ENCODE data around the gene PLEKHS1.

The PLEKHS1 gene

DNA sequence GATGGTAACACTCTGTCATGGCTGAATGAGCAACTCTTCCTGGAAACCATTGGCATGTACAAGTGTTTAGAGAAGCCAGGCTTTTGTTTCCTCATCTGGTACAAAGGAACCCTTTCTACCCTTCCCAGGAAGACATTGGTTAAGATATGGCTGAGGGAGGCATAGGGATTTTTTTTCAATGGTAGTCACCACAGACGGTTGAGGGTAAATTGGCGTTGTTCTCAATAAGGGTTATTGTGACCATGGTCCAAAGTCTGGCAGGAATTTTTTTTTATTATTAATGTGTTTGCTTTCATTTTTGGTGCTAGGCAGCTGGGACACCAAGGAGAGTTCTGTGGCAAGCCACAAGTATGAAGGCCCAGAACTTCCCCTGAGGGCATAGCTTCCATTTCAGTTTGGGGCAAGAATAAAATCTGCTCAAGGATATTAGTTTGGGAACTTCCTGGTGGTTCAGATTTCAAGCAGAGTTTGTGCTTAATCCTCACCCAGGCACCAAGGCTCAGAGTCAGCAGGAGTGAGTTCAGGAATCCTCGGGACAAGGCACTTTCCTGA lies at the start of gene PLEKHS1:
Gene PLEKHS1, plus strand, starts transcription at position 502 of the 552 bp plus-strand sequence. CDS start 3,596 bp downstream, outside the sequence.
- no peak for DNase-seq

DNA sequence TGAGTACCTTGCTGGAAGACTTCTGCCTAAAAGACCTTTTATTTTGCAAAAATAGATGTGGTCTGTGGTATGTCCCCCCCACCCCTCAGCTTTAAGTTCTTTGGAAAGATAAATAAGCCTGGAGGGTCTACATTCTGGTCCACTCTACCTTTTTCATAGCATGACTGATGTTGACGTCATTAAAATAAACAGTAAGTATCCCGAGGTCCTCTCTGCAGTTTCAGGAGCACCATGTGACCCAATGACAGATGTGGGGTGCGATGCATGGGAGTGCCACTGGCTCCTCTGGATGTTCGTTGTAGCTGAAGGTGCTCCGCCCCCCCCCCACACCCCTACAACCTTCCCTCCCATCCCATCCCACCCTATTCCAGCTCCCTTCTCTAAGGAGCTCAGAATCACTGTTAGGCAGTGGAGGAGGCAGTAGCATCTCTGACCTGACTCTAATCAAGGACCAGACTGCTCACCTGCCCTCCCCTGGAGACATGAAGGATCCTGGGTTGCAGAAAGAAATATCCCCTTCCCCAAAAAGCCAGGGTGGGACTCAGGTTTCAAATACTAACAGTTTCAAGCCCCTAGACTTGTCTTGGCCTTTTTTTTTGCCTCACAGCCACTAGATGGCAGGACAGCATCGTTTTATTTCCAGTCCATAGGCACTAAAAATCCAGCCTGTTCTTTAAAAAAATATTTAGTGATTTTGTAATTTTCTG lies 46.7 kb upstream of the PLEKHS1 start:
- DNase-seq: peak; percentile 26

DNA sequence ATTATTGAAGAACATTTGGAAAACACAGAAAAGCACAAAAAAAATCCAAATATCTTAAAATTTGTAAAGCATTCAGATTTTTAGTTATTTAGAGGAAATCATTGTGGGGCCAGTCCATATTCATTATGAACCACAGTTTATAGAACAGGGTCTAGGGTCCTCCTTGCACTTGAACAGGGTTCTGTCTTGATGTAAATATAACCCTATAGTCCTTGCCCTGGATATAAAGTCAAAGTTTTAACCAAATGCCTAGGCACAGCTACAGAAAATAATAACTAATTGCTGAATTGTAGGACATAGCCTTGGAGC lies 46.2 kb upstream of the PLEKHS1 start:
- no peak for DNase-seq

DNA sequence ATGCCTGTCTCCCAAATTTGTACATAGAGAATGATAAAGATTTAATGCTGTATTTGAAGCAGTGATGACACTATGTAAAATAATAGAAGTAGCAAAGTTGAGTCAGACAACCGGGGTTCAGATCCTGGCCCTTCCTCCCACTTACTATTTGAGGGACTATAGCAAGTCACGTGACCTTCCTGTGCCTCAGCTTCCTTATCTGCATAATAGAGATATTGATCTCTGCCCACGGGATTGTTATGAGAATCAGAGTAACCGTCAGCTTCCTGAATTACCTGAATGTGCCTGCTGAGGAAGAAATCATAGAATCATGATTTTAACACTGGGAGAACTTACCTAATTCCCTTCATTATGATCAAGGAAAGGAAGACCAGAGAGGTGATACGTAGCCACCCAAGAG lies 44.9 kb upstream of the PLEKHS1 start:
- no peak for DNase-seq

DNA sequence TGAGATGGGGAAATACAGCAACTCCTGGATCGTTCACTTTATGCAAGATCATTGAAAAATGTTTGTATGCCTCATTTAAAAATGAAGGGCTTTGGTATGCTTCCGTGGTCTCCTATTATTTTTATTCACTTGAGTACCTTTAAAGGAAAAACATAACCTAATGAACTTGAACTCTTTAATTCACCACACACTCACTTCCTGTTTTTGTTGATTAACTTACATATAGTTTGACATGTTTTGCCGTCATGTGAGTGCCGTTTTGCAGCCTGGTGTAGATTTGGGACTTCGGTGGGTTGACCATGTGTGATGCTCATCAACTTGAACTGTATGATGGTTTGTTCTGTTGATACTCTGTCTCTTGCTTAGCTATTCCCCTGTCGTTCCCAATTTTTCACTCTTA lies 42.8 kb upstream of the PLEKHS1 start:
- no peak for DNase-seq

DNA sequence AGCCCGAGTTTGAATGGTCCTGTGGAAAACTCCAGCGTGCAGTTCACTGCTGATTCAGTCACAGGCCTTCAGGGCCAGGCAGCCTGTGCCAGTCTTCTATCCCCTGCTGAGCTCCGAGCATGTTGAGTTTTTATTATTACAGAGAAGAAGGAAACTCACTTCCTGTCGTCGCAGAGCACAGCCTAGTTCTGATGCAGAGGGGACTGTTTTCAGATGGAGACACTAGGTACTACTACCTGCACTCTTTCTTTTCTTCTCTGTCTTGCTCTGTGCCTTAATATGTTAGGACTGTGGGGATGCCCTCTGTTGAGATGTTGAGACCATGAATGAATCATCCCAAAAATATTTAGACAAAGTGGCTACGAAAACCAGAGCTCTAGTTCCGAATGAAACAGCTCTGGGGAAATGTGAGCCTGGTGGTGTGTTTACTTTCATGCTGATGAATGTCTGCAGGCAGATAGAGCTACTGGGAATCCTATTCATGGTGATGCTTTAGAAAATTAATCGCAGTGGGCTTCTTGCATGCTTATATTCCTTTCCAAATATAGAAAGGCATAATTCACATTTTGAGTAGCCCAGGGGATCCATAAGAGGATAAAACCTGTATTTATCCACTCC lies 42.2 kb upstream of the PLEKHS1 start:
- no peak for DNase-seq

DNA sequence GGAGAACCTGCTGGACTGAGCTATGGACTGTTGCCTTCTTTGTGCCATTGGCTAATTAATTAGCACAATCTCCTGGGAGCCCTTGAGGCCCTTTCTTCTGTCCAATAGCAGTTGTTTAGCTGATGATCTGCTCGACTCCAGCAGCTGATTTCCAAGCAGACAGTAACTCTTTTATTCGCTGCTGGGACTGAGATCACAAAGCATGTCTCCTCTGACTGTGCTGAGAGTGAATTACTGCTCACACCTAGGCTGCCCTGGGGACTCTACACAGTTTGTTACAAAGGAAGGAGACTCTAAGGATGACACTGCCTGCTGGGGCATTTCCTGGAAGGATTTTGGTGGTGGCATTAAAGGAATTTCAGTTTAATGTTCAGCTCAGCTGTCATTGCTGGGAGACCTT lies 40.3 kb upstream of the PLEKHS1 start:
- DNase-seq: no peak

DNA sequence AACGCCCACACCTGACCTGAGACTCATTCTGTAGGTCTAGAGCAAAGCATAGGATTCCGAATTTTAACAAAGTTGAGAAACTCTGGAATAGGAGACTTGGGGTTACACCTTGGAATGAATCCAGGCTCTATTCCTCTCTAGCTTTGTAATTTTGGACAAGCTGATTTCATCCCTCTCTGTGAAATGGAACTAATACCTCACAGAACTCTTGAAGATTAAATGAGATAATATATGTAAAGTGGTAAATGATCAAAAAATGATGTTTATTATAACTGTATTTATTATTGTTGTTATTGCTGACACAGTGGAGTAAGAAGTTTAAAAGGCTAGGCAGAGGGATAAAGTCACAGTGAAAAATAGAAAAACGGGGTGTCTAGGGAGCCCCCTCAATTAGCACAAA lies 39.5 kb upstream of the PLEKHS1 start:
- no peak for DNase-seq

DNA sequence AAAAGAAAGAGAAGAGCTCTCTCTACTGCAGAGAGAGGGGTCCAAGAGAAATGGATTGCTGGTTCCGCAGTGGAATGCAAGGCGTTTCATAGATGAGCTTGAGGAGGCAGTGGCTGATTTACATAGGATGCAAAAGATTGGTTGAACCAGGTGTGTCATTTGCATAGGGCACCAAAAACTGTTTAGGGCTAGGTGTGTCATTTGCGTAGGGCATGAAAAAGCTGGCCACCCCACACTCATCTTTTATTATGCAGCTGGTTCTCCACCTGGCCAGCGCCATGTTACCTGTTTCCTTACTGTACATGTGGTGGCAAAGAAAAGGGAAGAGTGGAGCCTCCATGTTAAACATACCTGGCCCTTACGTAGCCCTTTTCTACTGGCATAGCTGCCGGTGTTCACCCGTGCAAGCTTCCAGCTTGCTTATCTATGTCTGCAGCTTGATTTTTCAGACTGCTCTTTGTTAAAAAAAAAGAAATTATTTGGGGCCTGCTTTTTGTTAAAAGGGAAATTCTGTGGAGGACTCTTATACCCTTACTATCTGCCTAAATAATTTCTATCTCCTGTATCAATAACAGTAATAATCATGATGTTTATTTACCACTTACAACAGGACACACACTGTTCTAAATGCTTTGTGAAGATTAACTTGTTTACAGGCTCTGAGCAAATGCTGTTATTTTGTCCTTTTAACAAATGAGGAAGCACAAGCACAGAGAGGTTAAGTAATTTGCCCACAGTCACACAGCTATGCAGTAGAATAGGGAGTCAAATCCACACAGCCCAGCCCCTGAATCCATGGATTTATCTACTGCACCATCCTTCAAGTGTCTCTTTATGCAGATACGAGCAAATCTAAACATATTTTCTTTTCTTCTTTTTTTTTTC lies 38.5 kb upstream of the PLEKHS1 start:
- DNase-seq: no peak

DNA sequence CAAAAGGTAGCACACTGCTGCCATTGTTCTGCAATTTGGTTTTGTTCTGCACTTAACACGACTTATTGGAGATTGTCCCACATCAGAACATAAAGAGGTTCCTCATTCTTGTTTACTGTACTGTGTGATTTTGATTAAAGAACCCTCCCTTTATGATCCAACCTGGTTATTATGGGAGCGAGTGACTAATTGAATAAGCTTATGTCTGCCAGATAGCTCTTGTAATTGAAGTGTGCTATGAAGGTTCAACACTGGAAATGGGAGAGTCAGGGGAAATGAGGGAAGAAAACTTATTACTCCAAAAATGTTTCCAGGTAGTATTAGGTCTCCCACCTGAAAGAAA lies 37.9 kb upstream of the PLEKHS1 start:
- DNase-seq: no peak

DNA sequence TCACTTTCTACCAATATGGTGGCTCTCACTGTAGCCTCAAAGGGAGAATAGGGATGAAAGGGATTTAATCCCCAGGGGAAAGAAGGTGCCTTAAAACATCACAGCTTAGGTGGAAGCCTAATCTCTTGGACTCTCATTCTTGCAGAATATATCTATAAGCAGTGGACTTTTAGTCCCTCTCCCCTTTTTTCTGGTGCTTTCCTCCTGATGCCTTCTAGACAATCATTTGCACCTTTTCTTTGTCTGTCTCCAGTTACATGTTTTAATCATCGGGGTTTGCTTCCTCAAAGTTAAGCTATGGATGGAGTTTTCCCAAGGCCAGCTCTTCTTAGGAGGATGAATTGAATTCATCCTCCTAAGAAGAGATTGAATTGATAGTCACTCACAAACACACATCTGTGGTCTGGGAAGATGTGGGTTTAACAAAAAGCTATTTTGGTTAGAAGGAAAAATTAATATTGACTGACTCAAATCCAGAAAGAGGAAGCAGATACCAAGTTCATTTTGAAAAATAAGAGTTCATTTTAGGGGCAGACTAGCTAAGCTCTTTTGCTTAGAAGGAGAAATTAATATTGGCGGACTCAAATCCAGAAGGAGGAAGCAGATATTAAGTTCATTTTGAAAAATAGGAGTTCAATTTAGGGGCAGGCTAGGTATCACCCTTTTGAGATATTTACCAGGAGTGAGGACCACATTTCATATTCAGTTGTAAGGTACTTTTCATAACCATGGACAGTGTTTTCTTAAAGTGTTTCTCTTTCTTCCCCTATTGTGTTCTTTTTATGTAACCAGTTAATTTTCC lies 35.2 kb upstream of the PLEKHS1 start:
- no peak for DNase-seq

DNA sequence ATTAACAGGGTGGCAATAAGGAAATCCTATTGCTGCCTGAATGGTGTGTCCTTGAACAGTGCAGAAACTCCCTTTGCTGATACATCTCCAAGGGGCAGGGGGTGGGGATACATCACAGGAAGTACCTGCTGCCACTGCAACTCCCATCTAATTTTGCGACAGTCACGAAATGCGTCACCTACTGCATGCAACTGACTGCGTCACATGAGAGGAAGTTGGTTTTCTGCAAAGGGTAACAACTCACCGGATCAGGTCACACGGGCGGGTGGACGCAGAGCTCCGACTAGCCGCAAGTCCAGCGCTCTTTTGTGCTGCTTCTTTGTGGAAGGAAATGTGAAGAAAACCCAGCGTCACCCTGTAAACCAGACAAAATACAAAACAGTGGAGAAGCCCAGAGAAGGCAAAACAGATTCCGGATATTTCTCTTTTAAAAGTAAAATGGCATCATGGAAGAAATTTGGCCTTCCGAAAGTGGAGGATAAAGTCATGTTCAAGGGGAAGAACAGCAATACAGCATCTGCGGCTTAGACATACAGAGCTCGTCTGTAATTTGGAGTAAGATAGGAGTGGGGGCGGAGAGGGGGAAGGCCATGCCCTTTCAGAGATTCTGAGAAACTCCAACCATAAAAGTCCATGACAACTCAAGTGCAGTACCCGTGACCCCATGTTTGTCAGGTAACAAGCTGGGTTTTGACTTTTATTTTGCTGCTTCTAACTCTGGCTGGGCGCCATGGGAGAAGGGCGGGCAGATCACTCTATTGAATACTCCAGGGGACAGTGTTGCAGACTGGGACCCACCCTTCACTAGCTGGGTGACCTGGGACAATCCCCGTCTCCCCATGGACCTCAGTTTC lies 32.3 kb upstream of the PLEKHS1 start:
- no peak for DNase-seq

DNA sequence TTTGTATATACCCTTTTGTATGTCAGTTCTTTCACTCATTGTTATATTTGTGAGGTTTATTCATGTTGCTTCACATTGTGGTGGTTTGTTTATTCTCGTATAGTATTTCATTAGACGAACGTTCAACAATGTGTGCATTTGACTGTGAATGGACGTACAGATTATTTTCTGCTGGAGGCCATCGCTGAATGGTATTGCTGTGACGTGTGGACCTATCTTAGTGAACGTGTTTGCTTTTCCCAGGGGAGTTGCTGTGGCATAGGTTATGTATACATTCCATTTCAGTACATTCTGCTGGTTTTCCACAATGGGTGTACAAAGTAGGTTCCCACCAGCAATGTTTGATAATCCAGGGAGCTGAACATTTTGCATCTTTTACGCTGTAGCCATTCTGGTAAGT lies 31.1 kb upstream of the PLEKHS1 start:
- DNase-seq: no peak

DNA sequence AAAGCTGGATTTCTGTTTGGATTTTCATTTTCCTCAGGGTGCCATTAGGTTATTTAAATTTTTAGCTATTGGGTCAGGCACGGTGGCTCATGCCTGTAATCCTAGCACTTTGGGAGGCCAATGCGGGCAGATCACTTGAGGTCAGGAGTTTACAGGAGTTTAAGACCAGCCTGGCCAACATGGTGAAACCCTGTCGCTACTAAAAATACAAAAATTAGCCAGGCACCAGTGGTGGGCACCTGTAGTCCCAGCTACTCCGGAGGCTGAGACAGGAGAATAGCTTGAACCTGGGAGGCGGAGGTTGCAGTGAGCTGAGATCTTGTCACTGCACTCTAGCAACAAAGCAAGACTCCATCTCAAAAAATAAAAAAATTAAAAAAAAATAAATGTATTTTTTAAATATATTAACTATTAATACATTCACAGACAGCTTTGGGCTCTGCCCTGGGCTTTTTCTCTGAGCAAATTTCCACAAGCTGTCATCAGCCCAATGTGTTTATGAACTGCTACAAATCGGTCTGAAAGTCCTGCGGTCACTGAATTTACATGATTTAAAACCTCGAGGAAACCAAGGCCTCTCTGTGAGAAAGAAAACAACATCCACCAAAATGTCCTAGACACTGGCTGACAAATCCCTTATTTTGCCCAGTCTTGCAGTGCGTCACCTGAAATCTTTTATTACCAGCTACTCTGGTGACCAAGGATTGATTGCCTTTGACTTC lies 19.2 kb upstream of the PLEKHS1 start:
- DNase-seq: no peak

DNA sequence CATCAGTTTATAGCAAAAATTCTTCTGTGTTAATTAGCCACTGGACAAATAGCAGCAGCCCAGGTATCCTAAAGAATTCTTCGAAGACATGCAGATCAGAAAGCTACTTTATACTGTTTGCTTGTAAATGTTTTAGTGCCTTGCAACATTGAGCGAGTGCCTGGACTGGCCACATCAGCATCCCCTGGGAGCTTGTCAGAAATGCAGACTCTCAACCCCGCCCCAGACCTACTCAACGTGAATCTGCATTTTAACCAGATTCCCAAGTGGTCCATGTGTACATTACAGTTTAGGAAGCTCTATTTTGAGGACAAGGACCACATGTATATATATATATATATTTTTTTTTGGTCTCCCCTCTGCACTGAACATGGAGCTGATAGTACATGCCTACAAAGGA lies 18.5 kb upstream of the PLEKHS1 start:
- no peak for DNase-seq

DNA sequence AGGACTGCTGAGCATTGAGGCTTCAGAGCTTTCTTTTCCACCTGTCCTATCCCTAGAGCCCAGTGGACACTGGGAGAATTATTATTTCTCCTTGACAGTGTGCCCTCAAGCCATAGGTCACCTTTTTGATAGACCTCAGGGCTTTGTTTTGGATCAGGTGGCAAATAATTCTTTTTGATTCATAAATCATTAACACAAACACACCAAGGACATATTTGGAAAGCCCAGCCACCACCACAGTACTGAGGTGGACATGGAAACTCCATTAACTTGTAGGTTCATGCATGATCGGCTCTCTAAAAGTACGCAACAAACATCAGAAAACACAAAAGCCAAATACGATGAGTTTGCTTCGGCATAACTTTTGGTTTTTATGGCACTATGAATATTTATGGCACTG lies 17.8 kb upstream of the PLEKHS1 start:
- DNase-seq: no peak

DNA sequence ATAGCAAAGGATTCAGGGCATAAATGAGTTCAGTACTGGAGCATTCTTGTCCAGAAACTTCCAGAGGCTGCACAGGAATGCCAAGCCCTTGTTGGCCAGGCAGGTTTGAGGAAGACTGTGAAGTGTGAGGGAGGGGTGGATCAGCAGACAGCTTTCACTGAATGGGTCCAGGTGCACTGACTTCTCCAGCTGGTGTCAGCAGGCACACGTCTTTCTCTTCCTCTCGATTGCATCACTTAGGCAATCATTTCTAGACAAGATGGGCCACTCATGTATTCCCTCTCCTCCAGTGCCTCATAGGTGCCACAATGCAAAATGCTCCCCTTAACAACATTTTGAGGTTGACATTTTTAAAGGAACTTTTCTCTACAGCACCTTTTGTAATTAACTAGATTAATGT lies 15.6 kb upstream of the PLEKHS1 start:
- no peak for DNase-seq

DNA sequence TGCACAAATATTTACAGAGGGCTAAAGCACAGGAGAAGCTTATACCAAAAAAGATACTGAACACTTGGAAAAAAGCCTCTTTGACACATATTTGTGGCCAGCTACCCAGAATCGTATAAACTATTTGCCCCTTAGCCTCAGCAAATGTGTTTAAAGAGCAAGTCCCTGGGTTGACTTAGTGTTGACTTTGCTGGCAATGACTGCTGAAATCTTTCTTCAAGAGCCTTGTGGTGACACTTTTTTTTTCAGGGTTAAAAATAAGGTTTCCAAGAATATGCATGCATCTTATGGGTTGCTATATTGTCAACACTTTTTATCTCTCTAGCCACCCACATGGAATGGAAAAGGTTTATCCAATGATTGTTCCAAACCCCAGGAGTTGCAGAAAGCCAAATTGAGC lies 14.9 kb upstream of the PLEKHS1 start:
- DNase-seq: no peak

DNA sequence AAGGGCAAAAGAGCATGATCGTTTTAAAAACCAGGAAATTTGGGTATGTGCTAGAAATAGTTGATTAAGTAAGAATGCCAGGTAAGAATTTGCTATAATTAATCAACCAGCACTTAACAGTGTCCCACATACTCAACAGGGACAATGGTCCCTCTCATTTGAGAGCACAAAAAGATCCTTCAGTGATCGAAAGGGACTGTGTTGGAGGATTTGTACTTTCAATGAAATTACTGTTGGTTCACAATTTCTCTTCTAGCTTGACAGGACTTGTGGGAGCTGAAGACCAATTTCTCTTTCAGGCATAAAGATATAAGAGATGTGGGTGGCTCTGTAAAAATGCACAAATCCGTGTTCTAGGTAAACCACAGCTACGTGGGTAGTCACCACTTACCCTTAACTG lies 12.5 kb upstream of the PLEKHS1 start:
- DNase-seq: no peak

DNA sequence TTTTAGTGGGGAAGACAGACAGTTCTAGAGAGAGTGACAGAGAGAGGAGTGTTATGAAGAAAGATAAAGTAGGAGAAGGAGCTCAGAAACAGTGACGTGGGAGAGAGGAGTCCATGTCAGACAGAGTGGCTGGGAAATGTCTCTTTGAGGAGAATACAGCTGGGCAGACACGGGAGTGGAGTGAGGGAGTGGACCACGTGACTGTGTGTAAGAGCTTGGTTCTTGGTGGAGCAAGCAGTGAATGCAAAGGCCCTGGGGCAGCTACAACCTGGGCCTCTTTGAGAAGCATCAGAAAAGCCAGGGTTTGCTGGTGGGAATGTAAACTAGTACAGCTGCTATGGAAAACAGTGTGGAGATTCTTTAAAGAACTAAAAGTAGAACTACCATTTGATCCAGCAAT lies 11.9 kb upstream of the PLEKHS1 start:
- DNase-seq: no peak

DNA sequence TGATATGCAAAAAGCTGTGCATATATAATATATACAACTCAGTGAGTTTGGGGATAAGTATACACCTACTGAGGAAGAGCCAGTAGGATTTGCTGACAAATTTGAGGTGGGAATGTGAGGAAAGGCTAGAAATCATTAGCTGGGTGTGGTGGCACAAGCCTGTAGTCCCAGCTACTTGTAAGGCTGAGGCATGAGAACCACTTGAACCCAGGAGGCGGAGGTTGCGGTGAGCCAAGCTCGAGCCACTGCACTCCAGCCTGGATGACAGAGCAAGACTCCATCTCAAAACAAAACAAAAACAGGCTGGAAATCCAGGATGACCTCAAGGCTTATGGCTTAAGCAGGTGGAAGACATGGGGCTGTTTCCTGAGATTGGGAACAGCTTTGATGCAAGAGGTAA lies 10.6 kb upstream of the PLEKHS1 start:
- no peak for DNase-seq

Measured in stimulated activated CD4-positive, alpha-beta T cell treated with anti-CD3 and anti-CD28 coated beads, Interleukin-4, amount 100 ng/mL, for 24 hours (primary cell).